Adrenal gland (tissue), 5 donors: ENCODE results near the gene MVB12B.

Experiments used
- POLR2A ChIP-seq, 2 donors: fragments of 450-650 bp; IDR thresholded peaks; one replicate each; pipeline ENCODE4 v1.6.1; 2017; ENCODE audit warnings: antibody characterized with exemption in 2 of 2, mild to moderate bottlenecking in 2 of 2, moderate library complexity in 1 of 2
- TF ChIP-seq, protein P1 (sequence below), 6 experiments: fragments of 450-650 bp in 4 of 6; fragments of 200-600 bp in 2 of 6; sonication (generic) in 1 of 6; IDR thresholded peaks; 1 replicate in 5 of 6; 2 replicates in 1 of 6; pipeline versions ENCODE4 v1.5.1 to v1.8.0; 2016 to 2021; ENCODE audit warnings: antibody characterized with exemption in 6 of 6, mild to moderate bottlenecking in 2 of 6, moderate library complexity in 1 of 6
- donor health status: DM: no; HTN: no; CAD: no.

DNA sequence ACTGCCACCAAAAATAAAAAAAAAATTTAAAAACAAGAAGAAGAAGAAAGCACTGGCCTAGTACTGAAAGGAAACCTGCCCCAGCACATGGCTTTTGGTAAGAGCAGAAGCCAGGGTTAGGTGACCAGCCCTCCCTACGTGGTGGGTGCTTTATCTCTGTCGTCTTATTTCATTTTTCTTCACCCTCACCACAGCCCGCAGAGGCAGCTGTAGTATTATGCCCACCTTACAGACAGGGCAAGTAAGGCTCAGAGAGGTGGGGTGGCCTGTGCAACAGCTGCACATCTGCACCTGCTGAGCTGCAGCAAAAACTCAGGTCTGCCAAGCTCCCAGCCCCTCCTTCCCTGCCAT, 146.3 kb downstream of the MVB12B start:
- TF ChIP-seq, protein P1, sequence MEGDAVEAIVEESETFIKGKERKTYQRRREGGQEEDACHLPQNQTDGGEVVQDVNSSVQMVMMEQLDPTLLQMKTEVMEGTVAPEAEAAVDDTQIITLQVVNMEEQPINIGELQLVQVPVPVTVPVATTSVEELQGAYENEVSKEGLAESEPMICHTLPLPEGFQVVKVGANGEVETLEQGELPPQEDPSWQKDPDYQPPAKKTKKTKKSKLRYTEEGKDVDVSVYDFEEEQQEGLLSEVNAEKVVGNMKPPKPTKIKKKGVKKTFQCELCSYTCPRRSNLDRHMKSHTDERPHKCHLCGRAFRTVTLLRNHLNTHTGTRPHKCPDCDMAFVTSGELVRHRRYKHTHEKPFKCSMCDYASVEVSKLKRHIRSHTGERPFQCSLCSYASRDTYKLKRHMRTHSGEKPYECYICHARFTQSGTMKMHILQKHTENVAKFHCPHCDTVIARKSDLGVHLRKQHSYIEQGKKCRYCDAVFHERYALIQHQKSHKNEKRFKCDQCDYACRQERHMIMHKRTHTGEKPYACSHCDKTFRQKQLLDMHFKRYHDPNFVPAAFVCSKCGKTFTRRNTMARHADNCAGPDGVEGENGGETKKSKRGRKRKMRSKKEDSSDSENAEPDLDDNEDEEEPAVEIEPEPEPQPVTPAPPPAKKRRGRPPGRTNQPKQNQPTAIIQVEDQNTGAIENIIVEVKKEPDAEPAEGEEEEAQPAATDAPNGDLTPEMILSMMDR (IDR thresholded peaks at IDR 0.05): no peak
- no peak for TF ChIP-seq POLR2A (IDR thresholded peaks at IDR 0.05)
